Measurements from ENCODE around the gene XRCC5.
"Not testable (repeated sequence)": the region's sequence is repeated elsewhere in the genome, so short reads cannot be mapped to it uniquely, and the experiment has no call there.

Gene XRCC5

DNA sequence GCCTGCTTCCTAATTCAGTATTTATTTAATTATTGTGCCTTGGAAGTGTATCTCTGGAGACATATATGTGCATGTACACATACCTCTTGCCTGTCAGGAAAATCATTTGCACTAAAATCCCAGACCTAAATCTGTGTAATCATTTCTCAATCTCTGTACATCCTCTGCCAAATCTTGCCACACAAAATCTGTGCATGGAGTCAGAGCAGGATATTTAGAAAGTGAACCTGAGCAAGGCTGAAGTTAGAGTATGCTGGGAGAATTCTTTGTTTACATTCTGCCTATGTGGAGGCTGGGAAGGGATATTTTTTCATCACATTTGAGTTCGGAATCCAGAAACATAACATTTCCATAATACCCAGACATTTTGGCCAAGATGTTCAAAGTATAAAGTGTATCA lies 9.3 kb downstream of the XRCC5 start:
- no peak for DNase-seq (ENCODE audit: low spot score)

GRCh38 chr2:216119146-216119545 lies 10.0 kb downstream of the XRCC5 start:
- no peak for DNase-seq (ENCODE audit: low spot score)

DNA sequence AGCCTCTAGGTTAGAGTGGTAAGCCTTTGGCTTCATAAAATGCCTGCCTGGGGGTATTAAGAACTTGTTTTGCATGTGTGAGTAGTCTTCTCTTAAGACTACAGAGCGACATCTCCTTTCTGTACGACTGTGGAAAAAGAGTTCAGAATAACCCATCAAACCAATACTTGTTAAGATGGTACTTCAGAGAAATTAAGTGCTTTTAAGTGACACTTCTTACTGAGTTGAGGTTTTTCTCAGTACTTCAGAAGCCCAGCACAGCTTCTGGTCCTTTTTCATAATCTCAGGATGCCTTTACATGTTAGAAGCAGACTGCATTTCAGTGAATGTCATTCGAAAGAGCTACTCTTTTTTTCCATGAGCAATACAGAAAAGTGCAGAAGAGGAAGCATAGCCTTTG lies 10.8 kb downstream of the XRCC5 start:
- DNase-seq (ENCODE audit: low spot score), result no peak

- no peak for DNase-seq (ENCODE audit: low spot score)
Observed at GRCh38 chr2:216121255-216121654, 12.1 kb downstream of the XRCC5 start.

- no peak for DNase-seq (ENCODE audit: low spot score)
Observed at GRCh38 chr2:216126943-216127342, 17.8 kb downstream of the XRCC5 start.

- no peak for DNase-seq (ENCODE audit: low spot score)
Observed at GRCh38 chr2:216130346-216130971, 21.3 kb downstream of the XRCC5 start.

DNA sequence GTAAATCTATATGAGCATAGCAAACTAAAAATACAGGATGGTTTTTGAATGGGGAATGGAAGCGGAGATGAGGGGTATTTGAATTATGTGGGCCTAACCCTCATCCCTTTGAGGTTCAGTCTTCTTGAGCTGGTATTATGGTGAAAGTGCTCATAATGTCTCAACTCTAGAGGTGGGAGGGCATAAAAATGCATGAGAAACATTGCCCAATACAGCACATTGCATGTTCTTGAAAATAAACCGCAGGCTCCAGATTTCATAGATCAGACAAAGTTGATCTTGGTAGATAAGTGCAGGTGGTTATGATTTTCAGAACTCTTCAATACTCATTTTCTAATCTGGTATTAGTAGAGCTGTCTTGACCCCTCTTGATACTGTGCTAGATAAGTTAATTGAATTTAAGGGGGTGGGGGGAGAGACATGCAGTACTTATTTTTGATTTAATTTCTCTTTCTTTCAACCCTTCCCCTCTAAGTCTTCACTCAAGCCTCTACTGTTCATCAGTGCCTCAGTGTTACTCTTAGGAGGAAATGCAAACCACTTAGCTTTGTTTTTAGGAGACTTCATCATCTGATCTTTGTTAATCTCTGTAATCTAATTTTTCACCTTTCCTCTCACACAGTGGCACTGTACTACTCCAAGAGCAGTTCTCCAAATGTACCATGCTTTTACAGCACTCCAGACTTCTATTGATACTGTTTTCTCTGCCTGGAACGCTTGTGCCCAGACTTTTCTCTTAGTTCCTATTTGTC lies 22.2 kb downstream of the XRCC5 start:
- no peak for DNase-seq (ENCODE audit: low spot score)

DNA sequence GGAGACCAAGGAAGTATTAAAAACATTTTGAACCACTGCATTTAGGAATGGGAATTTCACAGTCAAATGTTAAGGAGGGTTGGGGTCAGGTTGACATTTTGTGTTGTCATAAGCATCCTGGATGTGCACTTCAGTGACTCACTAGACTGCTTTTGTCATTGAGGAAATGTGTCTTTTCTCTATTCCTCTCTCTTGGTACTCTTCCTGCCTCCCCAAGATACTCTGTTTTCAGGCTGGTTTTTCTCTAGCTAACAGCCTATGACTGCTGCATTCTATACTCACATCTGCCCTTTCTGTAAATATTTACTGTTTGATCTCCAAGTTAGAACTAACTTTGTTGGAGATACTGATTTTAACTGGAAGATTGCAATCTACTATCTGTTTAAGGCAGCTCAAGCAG lies 23.4 kb downstream of the XRCC5 start:
- DNase-seq (ENCODE audit: low spot score), result no peak

DNA sequence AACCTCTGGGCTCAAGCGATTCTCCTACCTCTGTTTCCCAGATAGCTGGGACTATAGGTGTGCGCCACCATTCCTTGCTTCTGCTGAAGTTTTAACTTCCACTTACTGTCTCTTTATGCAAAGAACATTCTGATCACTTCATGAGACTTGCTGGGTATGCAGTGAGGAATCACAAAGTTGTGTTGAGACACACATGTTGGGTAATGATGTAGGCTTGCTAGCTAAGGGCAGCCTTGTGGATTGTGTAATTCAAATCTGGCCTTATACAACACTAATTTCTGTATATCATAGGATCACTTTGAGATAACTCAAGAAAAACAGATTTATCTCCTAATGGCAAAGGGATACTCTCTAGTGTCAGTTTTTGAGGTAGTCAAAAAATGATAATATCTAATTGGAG lies 24.2 kb downstream of the XRCC5 start:
- DNase-seq (ENCODE audit: low spot score), result no peak

- no peak for DNase-seq (ENCODE audit: low spot score)
Observed at GRCh38 chr2:216134958-216135541, 25.9 kb downstream of the XRCC5 start.

DNA sequence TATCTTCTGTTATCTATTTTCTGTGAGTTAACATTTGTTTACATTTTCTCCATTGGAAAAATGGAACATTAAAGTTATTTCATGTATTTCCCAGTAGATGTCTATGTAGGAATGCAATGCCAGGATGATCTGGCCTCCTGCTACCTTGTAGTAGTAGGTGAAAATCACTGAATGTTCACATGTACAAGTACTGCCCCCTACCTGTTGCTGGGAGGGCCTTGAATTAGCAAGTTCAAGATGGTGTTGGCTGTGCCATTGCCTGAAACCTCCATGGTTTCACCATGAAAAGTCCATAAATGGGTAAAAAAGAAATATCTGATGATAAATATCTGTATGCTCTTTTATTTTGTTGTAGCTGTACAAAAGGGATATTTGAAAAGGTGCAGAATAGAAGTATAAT lies 30.7 kb downstream of the XRCC5 start:
- DNase-seq (ENCODE audit: low spot score), result peak; percentile 24

DNA sequence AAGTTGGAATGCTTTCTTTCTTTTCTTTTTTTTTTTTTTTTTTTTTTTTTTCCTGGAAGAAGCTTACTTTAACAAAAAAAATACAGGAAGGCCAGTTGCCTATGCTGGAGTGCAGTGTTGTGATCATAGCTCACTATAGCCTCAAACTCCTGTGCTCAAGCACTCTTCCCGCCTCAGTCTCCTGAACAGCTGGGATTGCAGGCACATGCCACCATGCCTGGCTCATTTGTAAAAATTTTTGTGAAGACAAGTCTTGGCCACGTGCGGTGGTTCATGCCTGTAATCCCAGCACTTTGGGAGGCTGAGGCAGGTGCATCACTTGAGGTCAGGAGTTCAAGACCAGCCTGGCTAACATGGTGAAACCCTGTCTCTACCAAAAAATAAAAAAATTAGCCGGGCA lies 32.4 kb downstream of the XRCC5 start:
- not testable (repeated sequence) for DNase-seq (ENCODE audit: low spot score)

- no peak for DNase-seq (ENCODE audit: low spot score)
Observed at GRCh38 chr2:216142540-216142939, 33.4 kb downstream of the XRCC5 start.

DNA sequence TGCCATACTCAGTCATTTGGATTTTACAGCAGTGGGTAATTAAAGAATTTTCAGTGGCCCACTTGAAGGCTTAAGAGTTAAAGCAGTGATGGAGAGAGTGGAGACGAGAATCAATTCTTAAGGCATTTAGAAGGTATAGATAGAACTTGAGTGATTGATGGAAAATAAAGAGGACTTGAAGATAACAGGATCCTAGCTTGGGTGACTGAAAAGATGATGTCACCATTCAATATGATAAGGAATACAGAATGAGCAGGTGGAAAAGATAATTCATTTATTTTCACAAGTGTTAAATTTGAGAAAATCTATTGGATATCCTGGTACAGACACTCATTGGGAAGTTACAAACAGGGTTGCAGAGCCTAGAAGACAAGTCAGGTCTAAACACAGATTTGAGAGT lies 35.2 kb downstream of the XRCC5 start:
- DNase-seq (ENCODE audit: low spot score), result no peak

DNA sequence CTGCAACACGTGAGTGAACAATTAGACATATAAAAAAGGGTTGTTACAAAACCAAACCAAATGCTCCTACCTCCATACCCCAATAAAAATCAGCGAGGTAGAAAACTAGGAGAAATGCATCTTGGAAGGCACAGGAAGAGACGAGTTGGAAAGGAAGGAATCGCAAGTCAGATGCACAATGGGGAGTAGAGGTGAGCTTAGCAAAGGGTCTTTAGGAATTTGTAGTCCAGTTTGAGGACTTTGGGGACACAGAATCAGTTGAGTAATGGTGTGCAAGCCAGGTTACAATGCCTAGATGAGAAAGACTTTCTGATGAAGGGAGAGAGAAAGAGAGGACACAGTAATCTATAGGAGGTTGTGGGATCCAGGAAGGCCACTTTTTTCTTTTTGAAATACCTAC lies 35.7 kb downstream of the XRCC5 start:
- no peak for DNase-seq (ENCODE audit: low spot score)

GRCh38 chr2:216146573-216146972 lies 37.4 kb downstream of the XRCC5 start:
- no peak for DNase-seq (ENCODE audit: low spot score)

GRCh38 chr2:216147172-216148131 lies 38.3 kb downstream of the XRCC5 start:
- DNase-seq (ENCODE audit: low spot score), result peak; percentile 65

GRCh38 chr2:216148983-216149382 lies 39.8 kb downstream of the XRCC5 start:
- DNase-seq (ENCODE audit: low spot score), result no peak

- DNase-seq (ENCODE audit: low spot score), result no peak
Observed at GRCh38 chr2:216149741-216150140, 40.6 kb downstream of the XRCC5 start.

- DNase-seq (ENCODE audit: low spot score), result no peak
Observed at GRCh38 chr2:216151313-216152025, 42.3 kb downstream of the XRCC5 start.

DNA sequence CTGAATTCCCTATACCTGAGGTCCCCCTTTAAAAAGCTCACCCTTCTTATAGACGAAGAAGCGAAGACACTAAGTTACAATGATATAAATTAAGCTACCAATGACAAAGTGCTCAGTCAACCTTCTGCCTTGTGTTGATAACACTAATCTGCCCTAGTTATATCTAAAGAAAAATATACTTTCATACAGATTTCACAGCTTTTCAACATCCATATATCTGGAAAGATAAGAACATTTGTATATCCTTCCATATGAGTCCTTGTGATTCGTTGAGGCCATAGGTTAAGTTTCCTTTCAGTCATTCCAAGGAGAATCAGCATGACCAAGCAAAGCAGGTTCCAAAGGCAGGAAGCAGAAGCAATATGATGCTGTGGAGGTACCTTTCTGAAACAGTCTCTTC lies 46.8 kb downstream of the XRCC5 start:
- no peak for DNase-seq (ENCODE audit: low spot score)

- no peak for DNase-seq (ENCODE audit: low spot score)
Observed at GRCh38 chr2:216156822-216157221, 47.7 kb downstream of the XRCC5 start.

All from D341Med (cell line).